Activated T-cell treated with anti-CD3 and anti-CD28 coated beads for 1 hour (primary cell): ENCODE results near the gene TSHZ1.

Experiments used
- DNase-seq: peaks from one replicate; pipeline ENCODE4 v3.0.0-alpha.2; 2020; ENCODE audit warnings: low read depth

TSHZ1 gene

DNA sequence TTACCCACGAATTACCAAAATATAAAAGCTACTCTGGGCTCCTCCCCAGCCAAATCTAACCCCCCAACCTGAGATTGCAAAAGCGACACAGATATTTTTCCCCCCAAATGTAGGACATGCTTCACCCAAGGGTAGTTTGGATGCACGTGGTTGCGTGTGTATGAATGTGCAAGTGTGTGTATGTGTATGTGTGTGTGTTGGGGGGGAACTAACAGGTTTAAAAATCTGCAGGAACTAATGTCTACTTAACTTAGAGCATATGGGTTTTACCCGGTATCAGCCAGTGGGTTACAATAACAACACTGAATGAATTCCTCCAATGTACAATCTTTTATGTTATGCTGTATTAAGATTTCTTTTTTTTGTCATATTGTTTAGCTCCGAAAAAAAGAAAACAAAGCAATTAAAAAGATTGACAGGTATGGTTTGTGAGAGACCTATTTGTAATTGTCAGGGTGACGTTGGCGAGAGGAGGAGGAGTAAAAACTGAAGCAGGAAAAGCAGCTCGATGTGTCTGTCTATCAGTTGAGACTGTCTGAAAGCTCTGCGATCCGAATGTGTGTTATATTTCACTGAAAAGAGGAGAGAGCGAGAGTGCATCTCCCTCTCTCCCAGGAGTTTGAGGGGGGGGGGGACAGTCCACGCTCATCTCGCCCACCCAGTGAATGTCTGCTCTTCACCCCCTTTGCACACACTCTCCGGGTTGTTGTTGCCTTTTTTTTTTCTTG is at the start of gene TSHZ1:
TSS of gene TSHZ1 (plus strand) at position 524 of the 728 bp plus-strand sequence. CDS start 1,080 bp downstream, outside the sequence.
- peak; percentile 26 for DNase-seq

- DNase-seq, result no peak
Measured at GRCh38 chr18:75161256-75162028, 49.2 kb upstream of the TSHZ1 start.

GRCh38 chr18:75162467-75162866 is 48.1 kb upstream of the TSHZ1 start:
- DNase-seq, result no peak

DNA sequence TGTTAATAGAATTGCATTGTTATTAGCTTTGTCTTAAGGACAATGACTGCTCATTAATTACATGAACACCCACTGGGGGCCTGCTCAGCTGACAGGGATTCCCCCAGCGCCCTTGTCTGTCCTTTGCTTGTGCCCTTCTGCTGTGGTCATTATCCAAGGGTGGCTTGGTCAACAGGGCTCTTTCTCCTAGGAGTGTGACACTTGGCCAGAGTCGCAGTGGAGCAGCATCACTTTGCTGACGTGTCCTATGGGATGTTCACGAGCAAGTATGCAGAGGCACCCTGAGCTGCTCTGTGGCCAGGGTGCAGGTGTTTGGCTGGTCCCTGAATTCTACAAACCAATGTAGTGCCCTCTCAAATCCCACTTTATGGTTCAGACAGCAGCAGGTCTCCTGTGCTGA is 47.6 kb upstream of the TSHZ1 start:
- DNase-seq, result no peak

GRCh38 chr18:75163736-75164135 is 46.9 kb upstream of the TSHZ1 start:
- DNase-seq, result no peak

DNA sequence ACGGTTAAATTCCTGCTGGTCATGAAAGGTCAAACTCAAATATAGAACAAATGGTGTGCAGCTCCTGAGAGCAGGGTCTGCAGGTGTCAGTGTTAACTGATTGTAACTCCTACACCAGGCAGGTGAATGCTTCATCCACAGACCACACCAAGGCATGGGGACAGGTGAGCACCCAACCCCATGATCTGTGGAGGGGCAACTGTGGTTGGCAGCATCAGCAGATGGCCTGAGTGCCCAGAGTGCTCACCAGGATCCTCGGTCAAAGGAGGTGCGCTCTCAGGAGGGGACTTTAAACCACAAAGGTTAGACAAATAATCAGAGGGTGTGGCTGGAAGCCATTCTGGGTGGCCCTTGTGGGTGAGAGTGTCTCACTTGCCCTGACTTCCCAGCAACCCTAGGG is 46.1 kb upstream of the TSHZ1 start:
- no peak for DNase-seq

DNA sequence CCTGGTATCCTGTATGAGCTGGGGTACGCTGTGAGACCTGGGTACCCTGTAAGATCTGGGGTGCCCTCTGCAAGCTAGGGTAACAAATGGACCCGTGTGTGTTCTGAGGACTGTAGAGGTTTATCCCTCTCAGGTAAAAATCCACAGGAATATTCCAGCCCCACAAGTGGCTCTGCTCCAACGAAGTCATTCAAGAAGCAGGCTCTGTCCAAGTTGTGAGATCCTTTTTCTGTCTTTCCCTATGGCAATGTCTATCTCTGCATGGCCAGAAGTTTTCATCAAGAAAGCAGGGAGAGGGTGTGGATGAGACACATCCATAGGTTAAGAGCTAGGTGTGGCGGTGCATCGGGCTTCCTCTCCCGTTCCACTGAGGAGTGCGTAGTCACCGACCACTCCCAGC is 44.7 kb upstream of the TSHZ1 start:
- no peak for DNase-seq

- no peak for DNase-seq
Measured at GRCh38 chr18:75167137-75167536, 43.5 kb upstream of the TSHZ1 start.

DNA sequence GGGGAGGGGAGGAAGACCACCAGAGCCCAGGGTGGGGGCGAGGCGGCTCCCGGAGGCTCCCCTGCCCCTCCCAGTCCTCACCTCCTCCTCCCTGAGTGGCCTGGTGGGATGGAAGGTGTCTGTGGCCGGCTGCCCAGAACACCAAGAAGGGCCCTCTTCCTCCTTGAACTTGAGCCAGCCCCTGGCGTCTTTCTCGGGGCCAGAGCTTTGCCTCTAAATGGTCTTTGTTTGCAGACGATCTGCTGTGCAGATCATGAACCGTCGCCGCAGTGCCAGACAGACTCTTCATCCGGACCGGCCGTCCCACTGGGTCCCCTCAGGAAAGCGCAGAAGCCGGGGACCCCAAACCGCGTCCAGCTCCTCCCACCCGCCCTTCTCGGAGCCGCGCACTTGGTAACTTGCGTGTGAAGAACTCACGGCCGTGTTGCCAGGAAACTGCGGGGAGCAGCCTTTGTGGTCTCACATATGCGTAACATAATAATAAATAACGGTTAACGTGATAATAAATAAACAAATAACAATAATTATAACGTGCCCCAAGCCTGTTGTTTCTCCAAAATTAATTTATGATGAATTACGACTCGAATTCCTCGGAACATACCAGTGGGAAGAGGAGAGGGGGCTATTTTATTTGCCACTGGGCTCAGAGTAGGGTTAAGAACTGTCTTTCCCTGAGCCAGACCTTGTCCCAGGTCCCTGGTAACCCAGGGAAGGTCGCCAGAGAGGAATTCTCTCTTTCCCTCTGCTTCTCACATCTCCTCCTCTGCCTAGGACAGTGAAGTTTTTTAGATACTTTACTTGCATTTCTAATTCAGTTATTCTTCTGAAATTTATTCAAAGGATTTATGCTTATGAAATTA is 42.6 kb upstream of the TSHZ1 start:
- DNase-seq, result no peak

DNA sequence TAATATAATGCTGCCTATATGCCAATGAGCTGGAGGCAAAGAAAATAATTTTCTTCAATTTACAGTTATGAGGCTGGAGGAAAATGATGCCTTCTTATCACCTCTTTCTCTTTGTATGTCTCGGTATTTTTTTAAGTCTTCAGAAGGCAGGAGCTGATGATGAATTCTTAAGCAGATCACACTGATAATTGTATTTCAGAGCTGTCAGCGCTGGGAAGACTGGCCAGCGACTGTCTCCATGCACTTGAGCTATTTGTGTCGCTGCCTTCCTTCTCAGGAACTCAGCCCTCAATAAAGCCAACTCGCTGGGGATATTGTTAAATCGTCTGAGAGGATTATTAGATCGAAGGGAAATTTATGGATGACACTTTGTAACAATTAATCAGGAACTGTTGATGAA is 42.0 kb upstream of the TSHZ1 start:
- DNase-seq, result no peak

DNA sequence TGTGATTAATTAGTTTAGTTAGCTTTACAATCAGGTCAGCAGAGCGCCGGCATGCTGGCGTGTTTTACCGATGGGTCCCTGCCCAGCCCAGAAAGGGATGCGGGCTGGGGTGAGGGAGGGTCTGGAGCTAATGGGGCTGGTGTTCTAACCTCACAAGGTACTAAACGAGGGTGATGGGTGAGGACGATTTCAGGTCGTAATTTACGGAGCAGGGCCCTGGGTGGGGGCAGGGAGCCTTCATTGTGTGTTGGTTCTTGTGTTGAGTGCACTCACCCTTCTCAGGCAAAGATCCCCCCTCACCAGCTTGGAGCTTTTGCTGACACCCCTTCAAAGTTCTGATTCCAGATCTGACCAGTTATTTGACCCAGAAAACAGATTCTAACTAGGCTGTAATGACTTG is 41.2 kb upstream of the TSHZ1 start:
- no peak for DNase-seq

DNA sequence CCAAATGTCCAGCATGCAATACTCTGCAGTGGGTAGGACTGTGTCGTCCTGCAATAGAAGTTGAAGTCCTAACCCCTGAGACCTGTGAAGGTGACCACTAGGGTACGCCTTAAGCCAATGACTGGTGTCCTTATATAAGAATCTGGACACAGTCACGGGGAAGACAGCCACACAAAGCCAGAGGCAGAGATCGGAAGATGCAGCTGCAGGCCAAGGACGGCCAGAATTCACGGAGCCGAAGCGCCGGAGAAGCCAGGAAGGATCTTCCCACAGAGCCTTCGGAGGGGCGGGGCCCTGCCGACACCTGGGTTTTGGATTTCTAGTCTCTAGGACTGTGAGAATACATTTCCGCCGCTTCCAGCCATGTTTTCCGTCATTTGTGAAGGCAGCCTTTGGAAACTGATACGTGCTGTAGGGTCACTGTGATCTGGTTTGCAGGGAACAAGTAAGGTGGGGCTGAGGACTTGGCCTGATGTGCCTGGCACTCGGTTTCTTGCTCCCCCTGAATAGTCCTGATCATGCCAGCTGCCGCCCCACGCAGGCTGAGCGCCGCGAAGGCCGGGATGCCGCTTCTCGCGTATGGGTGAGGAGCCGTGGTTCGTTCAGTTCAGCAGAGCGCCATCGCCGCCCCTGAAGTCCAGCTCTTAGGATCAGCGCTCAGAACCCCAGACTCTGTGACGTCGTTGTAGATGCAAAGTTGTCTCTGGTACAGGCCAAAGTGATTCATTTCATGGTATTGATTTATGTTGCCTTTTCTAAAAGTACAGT is 40.4 kb upstream of the TSHZ1 start:
- no peak for DNase-seq

DNA sequence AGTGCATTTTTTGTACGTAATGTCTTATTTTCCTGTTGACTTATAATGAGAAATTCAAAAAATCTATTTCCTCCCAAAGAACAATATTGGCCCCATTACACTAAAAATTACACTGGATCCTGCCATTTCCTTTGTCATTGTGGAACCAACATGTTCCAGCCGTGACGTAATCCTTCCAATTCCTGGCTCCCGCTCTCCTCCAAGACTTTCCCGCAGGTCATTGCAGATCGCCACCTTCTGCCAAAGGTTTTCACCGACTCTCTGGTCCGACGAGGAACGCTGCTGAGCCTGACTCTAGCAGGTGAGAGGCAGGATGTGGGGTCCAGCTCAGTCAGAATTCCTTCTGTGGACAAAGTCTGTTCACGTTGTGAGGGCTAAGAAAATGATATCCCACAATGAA is 39.7 kb upstream of the TSHZ1 start:
- DNase-seq, result no peak

- DNase-seq, result no peak
Measured at GRCh38 chr18:75172299-75173124, 38.1 kb upstream of the TSHZ1 start.

DNA sequence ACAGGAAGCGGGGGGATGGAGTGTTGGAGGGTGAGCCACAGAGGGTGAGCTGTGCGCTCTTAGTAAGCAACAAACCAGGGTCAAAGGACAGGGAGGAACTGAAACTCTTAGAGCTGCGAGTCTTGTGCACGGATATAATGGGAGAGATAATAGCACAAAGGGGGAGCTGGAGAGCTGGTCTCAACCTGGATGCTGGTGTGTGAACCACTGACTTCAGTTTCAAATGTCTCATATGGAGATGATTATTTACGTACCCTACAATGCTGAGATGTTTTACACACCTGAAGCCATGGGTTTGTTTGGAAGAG is 37.5 kb upstream of the TSHZ1 start:
- no peak for DNase-seq

DNA sequence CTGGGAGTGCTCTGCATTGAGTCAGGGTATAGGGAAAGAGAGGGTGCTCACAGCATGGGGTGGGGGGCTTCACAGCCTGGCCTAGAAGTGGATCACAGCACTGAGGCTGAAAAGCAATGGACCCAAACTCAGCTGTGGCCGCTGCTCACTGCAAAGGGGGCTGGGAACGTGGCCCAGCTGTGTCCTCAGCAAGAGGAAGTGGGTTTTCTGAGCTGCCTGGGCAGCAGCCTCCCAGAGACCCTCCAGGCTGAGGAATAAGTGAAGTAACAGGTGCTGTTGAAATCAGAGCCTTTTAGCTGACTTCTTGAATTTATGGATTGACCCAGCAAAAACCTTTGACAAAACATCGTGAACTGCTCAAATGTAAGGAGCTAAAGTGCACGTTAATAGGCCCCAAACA is 36.9 kb upstream of the TSHZ1 start:
- no peak for DNase-seq

DNA sequence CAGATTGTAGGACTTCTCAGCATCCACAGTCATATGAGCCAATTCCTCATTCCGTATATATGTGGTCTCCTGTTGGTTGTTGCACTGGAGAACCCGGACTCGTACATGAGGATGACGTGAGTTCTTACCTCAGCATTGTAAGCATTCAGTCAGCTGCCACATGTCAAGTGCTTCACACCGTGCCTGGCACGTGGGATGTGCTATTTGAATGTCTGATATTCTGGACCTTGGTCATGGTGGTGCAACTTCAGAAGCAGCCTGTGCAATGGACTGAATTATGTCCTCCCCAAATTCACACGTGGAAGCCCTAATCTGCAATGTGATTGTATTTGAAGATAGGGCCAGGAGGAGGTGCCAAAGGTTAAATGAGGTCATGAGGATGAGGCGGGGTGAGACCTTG is 33.7 kb upstream of the TSHZ1 start:
- no peak for DNase-seq

- DNase-seq, result no peak
Measured at GRCh38 chr18:75178376-75178775, 32.2 kb upstream of the TSHZ1 start.

DNA sequence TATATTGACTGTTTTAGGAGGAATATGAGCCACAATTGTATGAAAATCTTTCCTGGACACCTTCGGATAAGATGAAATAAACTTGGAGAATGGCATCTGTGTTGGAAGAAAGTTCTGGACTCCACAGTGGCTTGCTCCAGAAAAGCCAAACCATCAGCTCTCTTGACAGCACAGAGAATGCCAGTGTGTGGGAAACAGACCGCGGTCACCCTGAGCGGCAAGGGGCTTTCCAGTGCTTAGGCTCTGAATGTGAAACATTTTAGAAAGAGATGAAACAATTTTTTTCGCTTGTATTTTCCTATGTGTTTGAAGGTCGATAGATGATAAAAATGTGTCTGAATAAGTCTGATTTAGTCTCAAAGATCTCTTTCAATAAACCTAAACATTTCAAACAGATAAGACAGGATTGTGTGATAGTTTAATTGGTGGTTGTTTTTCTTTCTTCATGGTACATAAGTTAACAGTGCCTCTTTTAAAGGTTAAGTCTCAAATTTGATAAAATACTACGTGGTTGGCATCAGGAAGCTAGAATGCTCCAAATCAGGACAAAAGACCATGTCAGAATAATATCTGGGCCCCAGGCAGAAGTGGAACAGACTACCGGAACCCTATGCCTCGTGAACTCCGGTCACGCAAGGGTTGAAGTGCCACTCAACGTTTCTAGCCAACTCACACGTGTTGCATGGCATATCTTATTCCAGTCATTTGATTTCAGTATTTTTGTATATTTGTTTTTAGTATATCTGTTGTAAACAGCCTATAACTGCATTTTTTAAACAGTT is 30.6 kb upstream of the TSHZ1 start:
- no peak for DNase-seq

GRCh38 chr18:75183524-75183923 is 27.1 kb upstream of the TSHZ1 start:
- DNase-seq, result no peak
